Prostate gland (tissue), 2 donors: ENCODE data around the gene GFI1B.

ENCODE experiments used
- POLR2A ChIP-seq: fragments of 450-650 bp; IDR thresholded peaks from one replicate; pipeline ENCODE4 v1.6.1; 2016; ENCODE audit warnings: antibody characterized with exemption, mild to moderate bottlenecking
- POLR2AphosphoS5 ChIP-seq: sonication (generic); formaldehyde crosslinking; IDR thresholded peaks from one replicate; pipeline ENCODE4 v1.6.1; 2017; ENCODE audit warnings: antibody characterized with exemption
- TF ChIP-seq, protein P1 (sequence below), 4 experiments: fragments of 200-600 bp in 2 of 4; fragments of 450-650 bp in 2 of 4; sonication (generic) in 2 of 4; IDR thresholded peaks; 1 replicate in 3 of 4; 2 replicates in 1 of 4; pipeline ENCODE4 v1.5.1; 2016 to 2019; ENCODE audit warnings: antibody characterized with exemption in 4 of 4, mild to moderate bottlenecking in 2 of 4, moderate library complexity in 2 of 4

DNA sequence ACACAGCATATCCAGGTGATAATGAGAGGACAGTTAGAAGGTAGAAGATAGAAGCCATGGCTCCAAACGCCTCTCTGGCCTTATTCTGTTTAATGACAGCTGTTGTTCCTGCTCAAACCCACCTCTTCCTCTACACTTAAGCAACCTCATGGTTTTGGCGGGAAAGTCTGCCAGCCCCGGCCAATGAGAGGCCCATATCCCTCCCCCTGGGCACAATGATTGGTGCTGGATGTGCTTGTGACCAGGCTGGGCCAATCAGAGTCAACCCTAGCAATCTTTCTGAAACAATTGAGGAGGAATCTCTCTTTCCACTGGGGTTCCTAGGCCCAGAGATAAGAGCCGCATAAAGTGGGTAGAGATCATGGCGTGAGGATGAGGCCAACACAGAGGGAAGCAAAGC lies 4.8 kb upstream of the GFI1B start:
- TF ChIP-seq POLR2A (no peak), POLR2AphosphoS5 (no peak)
- TF ChIP-seq, protein P1, sequence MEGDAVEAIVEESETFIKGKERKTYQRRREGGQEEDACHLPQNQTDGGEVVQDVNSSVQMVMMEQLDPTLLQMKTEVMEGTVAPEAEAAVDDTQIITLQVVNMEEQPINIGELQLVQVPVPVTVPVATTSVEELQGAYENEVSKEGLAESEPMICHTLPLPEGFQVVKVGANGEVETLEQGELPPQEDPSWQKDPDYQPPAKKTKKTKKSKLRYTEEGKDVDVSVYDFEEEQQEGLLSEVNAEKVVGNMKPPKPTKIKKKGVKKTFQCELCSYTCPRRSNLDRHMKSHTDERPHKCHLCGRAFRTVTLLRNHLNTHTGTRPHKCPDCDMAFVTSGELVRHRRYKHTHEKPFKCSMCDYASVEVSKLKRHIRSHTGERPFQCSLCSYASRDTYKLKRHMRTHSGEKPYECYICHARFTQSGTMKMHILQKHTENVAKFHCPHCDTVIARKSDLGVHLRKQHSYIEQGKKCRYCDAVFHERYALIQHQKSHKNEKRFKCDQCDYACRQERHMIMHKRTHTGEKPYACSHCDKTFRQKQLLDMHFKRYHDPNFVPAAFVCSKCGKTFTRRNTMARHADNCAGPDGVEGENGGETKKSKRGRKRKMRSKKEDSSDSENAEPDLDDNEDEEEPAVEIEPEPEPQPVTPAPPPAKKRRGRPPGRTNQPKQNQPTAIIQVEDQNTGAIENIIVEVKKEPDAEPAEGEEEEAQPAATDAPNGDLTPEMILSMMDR (IDR thresholded peaks at IDR 0.05), result no peak
